ENCODE data around the gene PHF19.

DNA sequence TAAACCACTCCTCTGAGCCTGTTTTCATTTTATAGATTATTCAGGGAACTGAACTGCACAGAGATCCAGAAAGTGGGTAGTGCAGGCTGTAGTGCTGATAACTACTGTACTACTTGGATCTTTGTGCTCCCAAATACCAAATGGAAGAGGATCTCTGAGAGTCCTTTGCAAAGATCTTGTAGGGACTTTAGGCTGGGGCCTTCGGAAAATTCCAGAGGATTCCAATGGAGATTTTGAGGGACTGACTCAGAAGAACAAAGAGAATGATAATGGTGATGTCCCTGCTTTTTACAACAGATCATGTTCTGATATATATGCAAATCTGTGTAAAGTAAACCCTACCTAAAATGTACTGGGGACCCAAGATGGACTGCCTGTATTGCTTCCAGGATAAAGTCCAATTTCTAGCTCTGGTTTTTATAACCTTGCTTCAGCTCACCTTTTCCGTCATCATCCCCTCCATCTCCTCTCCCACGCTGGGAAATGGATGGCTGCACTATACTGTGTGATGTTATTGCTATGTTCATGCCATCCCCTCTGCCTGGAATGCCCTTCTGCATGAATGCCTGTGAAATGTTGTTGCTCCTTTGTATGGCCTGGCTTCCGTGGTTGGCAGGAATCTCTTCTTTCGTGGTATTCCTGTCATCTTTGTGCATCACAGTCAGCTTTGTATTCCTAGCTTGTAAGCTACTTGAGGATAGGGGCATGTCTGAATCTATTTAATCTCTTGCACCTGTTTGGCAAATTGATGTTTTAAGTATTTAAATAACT is 24.6 kb downstream of the PHF19 start:
- TF ChIP-seq CTCF (IDR thresholded peaks at IDR 0.05; ENCODE audit: poor library complexity, severe bottlenecking) (no peak), EZH2 (IDR thresholded peaks at IDR 0.05; ENCODE audit: borderline replicate concordance, insufficient read depth, low read length, poor library complexity, severe bottlenecking) (no peak), POLR2AphosphoS5 (IDR thresholded peaks at IDR 0.05) (no peak), REST (IDR thresholded peaks at IDR 0.05; ENCODE audit: borderline replicate concordance) (no peak), RAD21 (conservative IDR thresholded peaks at IDR 0.05) (no peak), SMC3 (conservative IDR thresholded peaks at IDR 0.05; ENCODE audit: poor library complexity) (no peak)

Measured in neural cell (in vitro differentiated cells).